GM21423 (cell line): ENCODE data around the gene SLC44A4.
"Not testable (repeated sequence)": the region's sequence is repeated elsewhere in the genome, so short reads cannot be mapped to it uniquely, and the experiment has no call there.

Source experiments
- ATAC-seq: cut with Tn5 transposase; IDR thresholded peaks from one replicate; pipeline ENCODE4 v1.9.1; 2021; ENCODE audit warnings: mild to moderate bottlenecking, moderate library complexity; ENCODE audit not compliant: unreplicated experiment

The SLC44A4 gene

GRCh38 chr6:31860349-31860748 lies 18.4 kb downstream of the SLC44A4 start:
- no peak for ATAC-seq

GRCh38 chr6:31859923-31860322 lies 18.9 kb downstream of the SLC44A4 start:
- no peak for ATAC-seq

- no peak for ATAC-seq
Measured at GRCh38 chr6:31858707-31859106, 20.1 kb downstream of the SLC44A4 start.

- ATAC-seq: not testable (repeated sequence)
Measured at GRCh38 chr6:31857774-31858173, 21.0 kb downstream of the SLC44A4 start.

GRCh38 chr6:31851980-31852718 lies 26.6 kb downstream of the SLC44A4 start:
- ATAC-seq: not testable (repeated sequence)

GRCh38 chr6:31851485-31851832 lies 27.3 kb downstream of the SLC44A4 start:
- no peak for ATAC-seq

GRCh38 chr6:31850765-31851484 lies 27.9 kb downstream of the SLC44A4 start:
- ATAC-seq: no peak

GRCh38 chr6:31847276-31847978 lies 31.4 kb downstream of the SLC44A4 start:
- no peak for ATAC-seq

GRCh38 chr6:31844507-31844906 lies 34.3 kb downstream of the SLC44A4 start:
- no peak for ATAC-seq

GRCh38 chr6:31842053-31842452 lies 36.7 kb downstream of the SLC44A4 start:
- ATAC-seq: no peak

- not testable (repeated sequence) for ATAC-seq
Measured at GRCh38 chr6:31839779-31840126, 39.0 kb downstream of the SLC44A4 start.

GRCh38 chr6:31838968-31839367 lies 39.8 kb downstream of the SLC44A4 start:
- no peak for ATAC-seq

- ATAC-seq: not testable (repeated sequence)
Measured at GRCh38 chr6:31838114-31838553, 40.7 kb downstream of the SLC44A4 start.

GRCh38 chr6:31837369-31838113 lies 41.3 kb downstream of the SLC44A4 start:
- no peak for ATAC-seq

GRCh38 chr6:31836474-31837368 lies 42.1 kb downstream of the SLC44A4 start:
- ATAC-seq: no peak

GRCh38 chr6:31836047-31836473 lies 42.7 kb downstream of the SLC44A4 start:
- no peak for ATAC-seq

GRCh38 chr6:31834367-31835250 lies 44.2 kb downstream of the SLC44A4 start:
- ATAC-seq: peak; percentile 33

GRCh38 chr6:31831350-31832215 lies 47.2 kb downstream of the SLC44A4 start:
- no peak for ATAC-seq
